ENCODE results near the gene SEZ6L2. TPM values are rescaled to one million over a fixed set of nuclear protein-coding genes. Genes with fewer than 3 reads are reported as not detected.

Gene SEZ6L2
- total and polyA plus RNA-seq, 2 of the 13 experiments (the other 11 are each of a cell fraction or from before 2014, with no cell fraction given) = 14.9 to 16.9 TPM

GRCh38 chr16:29899516-29900101, at the start of gene SEZ6L2 (continued):
- TF ChIP-seq, protein P1, sequence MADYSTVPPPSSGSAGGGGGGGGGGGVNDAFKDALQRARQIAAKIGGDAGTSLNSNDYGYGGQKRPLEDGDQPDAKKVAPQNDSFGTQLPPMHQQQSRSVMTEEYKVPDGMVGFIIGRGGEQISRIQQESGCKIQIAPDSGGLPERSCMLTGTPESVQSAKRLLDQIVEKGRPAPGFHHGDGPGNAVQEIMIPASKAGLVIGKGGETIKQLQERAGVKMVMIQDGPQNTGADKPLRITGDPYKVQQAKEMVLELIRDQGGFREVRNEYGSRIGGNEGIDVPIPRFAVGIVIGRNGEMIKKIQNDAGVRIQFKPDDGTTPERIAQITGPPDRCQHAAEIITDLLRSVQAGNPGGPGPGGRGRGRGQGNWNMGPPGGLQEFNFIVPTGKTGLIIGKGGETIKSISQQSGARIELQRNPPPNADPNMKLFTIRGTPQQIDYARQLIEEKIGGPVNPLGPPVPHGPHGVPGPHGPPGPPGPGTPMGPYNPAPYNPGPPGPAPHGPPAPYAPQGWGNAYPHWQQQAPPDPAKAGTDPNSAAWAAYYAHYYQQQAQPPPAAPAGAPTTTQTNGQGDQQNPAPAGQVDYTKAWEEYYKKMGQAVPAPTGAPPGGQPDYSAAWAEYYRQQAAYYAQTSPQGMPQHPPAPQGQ (CRISPR knock-in tag; IDR thresholded peaks at IDR 0.05; ENCODE audit: borderline replicate concordance) = no peak
- TF ChIP-seq, protein P2, sequence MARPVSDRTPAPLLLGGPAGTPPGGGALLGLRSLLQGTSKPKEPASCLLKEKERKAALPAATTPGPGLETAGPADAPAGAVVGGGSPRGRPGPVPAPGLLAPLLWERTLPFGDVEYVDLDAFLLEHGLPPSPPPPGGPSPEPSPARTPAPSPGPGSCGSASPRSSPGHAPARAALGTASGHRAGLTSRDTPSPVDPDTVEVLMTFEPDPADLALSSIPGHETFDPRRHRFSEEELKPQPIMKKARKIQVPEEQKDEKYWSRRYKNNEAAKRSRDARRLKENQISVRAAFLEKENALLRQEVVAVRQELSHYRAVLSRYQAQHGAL (CRISPR knock-in tag; IDR thresholded peaks at IDR 0.05; ENCODE audit: not compliant biosample characterization) = peak; percentile 98
- TF ChIP-seq TOPORS (CRISPR knock-in tag; IDR thresholded peaks at IDR 0.05) (no peak), ZNF34 (CRISPR knock-in tag; IDR thresholded peaks at IDR 0.05; ENCODE audit: borderline replicate concordance) (no peak), ZNF546 (CRISPR knock-in tag; conservative IDR thresholded peaks at IDR 0.05) (no peak), IRX3 (CRISPR knock-in tag; IDR thresholded peaks at IDR 0.05; ENCODE audit: borderline replicate concordance, low read depth) (peak; percentile 95; the same call in 1 of the 2 replicates), PAWR (CRISPR knock-in tag; IDR thresholded peaks at IDR 0.05; ENCODE audit: borderline replicate concordance) (no peak), ZNF878 (CRISPR knock-in tag; IDR thresholded peaks at IDR 0.05) (no peak), MAF1 (CRISPR knock-in tag; IDR thresholded peaks at IDR 0.05; ENCODE audit: borderline replicate concordance) (peak; percentile 85; the same call in 1 of the 2 replicates), ZFP36L1 (CRISPR knock-in tag; IDR thresholded peaks at IDR 0.05) (no peak; the same call in 1 of the 2 replicates), SMAD1 (CRISPR knock-in tag; IDR thresholded peaks at IDR 0.05; ENCODE audit: borderline replicate concordance, low read depth) (no peak), ZNF460 (CRISPR knock-in tag; IDR thresholded peaks at IDR 0.05; ENCODE audit: borderline replicate concordance) (no peak)
- TF ChIP-seq, protein P3, sequence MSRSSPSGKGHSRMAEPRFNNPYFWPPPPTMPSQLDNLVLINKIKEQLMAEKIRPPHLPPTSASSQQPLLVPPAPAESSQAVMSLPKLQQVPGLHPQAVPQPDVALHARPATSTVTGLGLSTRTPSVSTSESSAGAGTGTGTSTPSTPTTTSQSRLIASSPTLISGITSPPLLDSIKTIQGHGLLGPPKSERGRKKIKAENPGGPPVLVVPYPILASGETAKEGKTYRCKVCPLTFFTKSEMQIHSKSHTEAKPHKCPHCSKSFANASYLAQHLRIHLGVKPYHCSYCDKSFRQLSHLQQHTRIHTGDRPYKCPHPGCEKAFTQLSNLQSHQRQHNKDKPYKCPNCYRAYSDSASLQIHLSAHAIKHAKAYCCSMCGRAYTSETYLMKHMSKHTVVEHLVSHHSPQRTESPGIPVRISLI (CRISPR knock-in tag; IDR thresholded peaks at IDR 0.05; ENCODE audit: borderline replicate concordance) = no peak
- TF ChIP-seq, protein P4, sequence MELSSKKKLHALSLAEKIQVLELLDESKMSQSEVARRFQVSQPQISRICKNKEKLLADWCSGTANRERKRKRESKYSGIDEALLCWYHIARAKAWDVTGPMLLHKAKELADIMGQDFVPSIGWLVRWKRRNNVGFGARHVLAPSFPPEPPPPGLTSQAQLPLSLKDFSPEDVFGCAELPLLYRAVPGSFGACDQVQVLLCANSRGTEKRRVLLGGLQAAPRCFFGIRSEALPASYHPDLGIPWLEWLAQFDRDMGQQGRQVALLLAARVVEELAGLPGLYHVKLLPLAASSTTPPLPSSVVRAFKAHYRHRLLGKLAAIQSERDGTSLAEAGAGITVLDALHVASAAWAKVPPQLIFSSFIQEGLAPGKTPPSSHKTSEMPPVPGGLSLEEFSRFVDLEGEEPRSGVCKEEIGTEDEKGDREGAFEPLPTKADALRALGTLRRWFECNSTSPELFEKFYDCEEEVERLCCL (CRISPR knock-in tag; IDR thresholded peaks at IDR 0.05; ENCODE audit: borderline replicate concordance) = no peak
- TF ChIP-seq, protein P5, sequence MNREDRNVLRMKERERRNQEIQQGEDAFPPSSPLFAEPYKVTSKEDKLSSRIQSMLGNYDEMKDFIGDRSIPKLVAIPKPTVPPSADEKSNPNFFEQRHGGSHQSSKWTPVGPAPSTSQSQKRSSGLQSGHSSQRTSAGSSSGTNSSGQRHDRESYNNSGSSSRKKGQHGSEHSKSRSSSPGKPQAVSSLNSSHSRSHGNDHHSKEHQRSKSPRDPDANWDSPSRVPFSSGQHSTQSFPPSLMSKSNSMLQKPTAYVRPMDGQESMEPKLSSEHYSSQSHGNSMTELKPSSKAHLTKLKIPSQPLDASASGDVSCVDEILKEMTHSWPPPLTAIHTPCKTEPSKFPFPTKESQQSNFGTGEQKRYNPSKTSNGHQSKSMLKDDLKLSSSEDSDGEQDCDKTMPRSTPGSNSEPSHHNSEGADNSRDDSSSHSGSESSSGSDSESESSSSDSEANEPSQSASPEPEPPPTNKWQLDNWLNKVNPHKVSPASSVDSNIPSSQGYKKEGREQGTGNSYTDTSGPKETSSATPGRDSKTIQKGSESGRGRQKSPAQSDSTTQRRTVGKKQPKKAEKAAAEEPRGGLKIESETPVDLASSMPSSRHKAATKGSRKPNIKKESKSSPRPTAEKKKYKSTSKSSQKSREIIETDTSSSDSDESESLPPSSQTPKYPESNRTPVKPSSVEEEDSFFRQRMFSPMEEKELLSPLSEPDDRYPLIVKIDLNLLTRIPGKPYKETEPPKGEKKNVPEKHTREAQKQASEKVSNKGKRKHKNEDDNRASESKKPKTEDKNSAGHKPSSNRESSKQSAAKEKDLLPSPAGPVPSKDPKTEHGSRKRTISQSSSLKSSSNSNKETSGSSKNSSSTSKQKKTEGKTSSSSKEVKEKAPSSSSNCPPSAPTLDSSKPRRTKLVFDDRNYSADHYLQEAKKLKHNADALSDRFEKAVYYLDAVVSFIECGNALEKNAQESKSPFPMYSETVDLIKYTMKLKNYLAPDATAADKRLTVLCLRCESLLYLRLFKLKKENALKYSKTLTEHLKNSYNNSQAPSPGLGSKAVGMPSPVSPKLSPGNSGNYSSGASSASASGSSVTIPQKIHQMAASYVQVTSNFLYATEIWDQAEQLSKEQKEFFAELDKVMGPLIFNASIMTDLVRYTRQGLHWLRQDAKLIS (CRISPR knock-in tag; IDR thresholded peaks at IDR 0.05) = no peak
- TF ChIP-seq, protein P6, sequence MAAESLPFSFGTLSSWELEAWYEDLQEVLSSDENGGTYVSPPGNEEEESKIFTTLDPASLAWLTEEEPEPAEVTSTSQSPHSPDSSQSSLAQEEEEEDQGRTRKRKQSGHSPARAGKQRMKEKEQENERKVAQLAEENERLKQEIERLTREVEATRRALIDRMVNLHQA (CRISPR knock-in tag; IDR thresholded peaks at IDR 0.05) = no peak
- TF ChIP-seq, protein P7, sequence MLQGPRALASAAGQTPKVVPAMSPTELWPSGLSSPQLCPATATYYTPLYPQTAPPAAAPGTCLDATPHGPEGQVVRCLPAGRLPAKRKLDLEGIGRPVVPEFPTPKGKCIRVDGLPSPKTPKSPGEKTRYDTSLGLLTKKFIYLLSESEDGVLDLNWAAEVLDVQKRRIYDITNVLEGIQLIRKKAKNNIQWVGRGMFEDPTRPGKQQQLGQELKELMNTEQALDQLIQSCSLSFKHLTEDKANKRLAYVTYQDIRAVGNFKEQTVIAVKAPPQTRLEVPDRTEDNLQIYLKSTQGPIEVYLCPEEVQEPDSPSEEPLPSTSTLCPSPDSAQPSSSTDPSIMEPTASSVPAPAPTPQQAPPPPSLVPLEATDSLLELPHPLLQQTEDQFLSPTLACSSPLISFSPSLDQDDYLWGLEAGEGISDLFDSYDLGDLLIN (CRISPR knock-in tag; IDR thresholded peaks at IDR 0.05; ENCODE audit: borderline replicate concordance) = no peak

All from HepG2 (cell line).